Mucosa of gallbladder (tissue), 1 donor: ENCODE data around the gene DNAAF2. TPM values are rescaled to one million over a fixed set of nuclear protein-coding genes. Genes with fewer than 3 reads are reported as not detected.
"Not testable (repeated sequence)": the region's sequence is repeated elsewhere in the genome, so short reads cannot be mapped to it uniquely, and the experiment has no call there.

ENCODE experiments used
- DNase-seq: peaks from one replicate; pipeline ENCODE4 v3.0.0-alpha.2; 2020; ENCODE audit warnings: low spot score
- total RNA-seq: library from RNA; stranded (reverse); gene quantifications from one replicate; pipeline ENCODE4 v1.2.1, GENCODE V29; 2021
- donor health status: DM: no; HTN: no; CAD: no.

DNAAF2 gene
- total RNA-seq, 1 donor from 2014 or later, result 8.4 TPM

DNA sequence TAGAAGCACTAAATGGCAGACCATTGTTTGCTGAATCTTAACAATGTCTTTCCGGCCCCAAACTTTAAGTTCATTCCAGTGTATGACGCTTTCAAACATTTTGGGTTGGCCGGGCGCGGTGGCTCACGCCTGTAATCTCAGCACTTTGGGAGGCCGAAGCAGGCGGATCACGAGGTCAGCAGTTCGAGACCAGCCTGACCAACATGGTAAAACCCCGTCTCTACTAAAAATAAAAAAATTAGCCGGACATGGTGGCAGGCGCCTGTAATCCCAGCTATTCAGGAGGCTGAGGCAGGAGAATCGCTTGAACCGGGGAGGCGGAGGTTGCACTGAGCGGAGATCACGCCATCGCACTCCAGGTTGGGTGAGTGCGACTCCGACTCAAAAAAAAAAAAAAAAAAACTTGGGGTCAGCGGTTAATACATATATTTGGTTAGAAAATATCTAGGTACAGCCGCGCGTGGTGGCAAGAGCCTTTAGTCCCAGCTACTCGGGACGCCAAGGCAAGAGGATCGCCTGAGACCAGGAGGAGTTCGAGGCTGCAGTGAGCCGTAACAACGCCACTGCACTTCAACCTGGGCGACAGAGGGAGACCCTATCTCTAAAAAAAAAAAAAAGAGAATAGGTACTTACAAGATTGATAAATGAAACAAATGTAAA is 49.9 kb downstream of the DNAAF2 start:
- not testable (repeated sequence) for DNase-seq

DNA sequence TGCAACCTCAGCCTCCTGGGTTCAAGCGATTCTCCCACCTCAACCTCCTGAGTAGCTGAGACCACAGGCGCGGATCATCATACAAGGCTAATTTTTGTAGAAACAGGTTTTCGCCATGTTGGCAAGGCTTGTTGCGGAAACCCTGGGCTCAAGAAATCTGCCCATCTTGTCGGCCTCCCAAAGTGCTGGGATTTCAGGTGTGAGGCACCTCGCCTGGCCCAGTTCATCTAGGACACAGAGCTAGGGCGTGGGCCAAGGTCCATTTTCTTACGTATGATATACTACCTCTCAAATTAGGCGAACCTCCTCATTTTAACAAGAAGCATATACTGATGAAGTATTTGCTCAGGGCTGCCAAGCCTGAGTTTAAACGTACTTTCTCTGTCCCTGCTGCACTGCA is 51.0 kb downstream of the DNAAF2 start:
- no peak for DNase-seq

DNA sequence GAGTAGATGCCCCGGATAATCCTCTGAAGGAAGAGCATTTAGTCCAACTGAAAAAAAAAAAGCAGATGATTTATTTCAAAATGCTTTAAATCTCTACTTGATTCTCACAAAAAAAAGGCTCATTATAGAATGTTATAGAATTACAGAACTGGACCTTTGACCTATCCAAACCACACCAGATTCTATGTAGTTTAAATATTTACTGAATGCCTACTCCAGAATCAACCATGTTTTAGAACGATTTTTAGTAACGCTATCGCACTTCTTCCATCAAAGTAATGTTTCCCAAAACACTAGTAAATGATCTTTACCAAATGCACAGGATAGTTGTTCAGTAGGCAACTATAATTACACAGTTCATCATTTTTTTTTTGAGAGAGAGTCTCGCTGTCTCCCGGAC is 51.4 kb downstream of the DNAAF2 start:
- DNase-seq, result no peak

DNA sequence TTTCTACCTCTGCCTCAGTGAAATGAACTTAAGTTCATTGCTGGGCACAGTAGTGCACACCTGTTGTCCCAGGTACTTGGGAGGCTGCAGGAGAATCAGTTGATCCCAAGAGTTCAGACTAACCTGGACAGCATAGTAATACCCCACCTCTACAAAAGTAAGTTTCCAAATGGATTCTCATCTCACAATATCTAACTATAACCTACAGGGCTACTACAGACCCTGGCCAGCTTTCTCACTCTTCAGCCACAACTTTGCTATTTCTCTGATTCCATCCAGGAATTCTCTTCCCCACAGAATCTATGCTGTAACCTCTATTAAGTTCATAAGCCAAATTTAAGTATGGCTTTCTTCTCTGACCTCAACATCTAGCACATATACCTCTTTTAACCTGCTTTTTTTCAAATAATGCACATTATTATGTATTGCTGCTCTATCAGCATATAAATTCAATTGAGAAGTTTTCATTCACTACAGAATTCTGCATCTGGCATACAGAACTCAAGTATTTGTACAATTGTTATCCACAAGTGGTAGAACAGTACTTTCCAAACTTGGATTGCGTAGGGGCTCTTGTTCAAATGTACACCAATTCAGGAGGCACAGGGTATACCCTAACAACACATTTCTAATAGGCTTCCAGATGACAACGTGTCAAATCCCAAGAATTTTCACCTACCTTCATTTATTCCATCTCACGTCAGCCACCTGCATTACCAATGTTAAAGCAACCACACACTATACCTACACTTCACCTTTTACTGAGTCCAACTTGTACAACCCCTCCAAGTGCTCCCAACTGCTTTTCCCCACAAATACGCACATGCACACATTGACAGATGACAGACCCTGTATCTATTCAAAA is 52.7 kb downstream of the DNAAF2 start:
- no peak for DNase-seq

DNA sequence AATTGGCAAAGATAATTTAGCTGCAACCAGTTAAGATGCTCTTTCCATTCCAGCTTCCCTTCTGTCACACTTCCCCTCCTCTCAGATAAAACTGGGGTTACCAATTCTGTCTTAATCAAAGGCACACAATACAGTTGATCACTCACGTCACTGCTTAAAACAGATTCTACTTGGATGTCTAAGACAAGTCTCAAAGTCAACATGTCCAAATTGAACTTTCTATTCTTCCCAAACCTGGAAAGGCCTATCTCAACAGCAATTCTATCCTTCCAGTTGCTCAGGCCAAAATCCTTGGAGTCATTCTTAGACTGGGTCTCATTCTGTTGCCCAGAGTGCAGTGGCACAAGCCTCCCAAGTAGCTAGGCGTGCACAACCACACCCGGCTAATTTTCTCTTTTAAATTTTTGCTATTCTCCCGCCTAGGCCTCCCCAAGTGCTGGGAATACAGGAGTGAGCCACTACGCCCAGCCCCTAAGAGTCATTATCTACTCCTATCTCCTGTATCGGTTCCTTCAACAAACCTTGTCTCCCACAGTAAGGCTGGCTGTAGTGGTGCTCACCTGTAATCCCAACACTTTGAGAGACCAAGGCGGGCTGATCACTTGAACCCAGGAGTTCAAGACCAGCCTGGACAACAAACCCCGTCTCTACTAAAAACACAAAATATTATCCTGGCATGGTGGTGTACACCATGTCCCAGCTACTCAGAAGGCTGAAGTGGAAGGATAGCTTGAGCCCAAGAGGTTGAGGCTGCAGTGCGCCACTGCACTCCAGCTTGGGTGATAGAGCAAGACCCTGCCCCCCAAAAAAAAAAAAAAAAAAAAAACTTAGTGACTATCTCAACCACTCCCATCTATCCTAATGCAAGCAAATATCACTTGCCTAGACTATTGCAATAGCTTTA is 53.6 kb downstream of the DNAAF2 start:
- no peak for DNase-seq

DNA sequence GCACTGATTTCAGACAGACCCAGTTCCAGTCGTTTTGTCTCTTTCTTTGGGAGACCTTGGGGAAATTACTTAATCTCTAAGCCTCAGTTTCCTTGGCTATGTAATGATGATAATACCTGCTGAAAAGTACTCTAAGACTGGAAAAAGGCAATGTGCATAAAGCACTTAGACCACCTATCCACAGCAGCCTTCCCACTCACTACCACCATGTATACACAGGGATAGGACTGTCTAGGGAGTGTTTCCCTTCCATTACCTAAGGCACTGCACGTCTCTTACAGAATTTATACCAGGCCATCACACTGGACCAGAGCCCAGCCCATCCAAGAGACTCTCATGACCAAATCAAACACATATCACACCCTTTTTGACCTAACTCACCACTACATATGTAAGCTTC is 55.2 kb downstream of the DNAAF2 start:
- no peak for DNase-seq

DNA sequence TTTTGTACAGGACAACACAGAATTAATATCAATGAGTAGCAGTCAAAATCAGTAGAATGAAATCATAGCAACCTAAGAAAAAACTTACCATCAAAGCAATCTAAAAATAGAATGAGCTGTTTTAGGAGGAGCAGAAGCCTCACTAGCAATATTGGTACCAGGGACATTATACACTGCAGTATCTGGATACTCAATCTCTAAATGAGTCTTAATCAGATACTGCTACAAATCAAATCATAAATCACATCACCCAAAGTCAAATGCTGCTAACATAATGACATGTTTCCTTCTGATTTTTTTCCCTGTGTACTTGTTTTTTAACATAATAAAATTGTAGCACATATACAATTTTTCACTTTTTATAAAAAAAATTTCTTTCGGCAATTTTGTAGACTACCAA is 56.9 kb downstream of the DNAAF2 start:
- no peak for DNase-seq

Other genes with a start within 250 kb of the DNAAF2 start
- 852 TPM for gene RPS29, start 48.9 kb downstream of the DNAAF2 start, total RNA-seq
- 7.0 TPM for gene LRR1, start 36.3 kb downstream of the DNAAF2 start, total RNA-seq
- gene RPL36AL, start 14.6 kb downstream of the DNAAF2 start, total RNA-seq, result 143 TPM
- 43.0 TPM for gene MGAT2, start 14.4 kb downstream of the DNAAF2 start, total RNA-seq
- gene POLE2, start 53.0 kb upstream of the DNAAF2 start, total RNA-seq, result 1.5 TPM
- gene KLHDC1, start 57.9 kb upstream of the DNAAF2 start, total RNA-seq, result 5.2 TPM
- 71.2 TPM for gene KLHDC2, start 132.9 kb upstream of the DNAAF2 start, total RNA-seq
- gene NEMF, start 217.5 kb upstream of the DNAAF2 start, total RNA-seq, result 62.5 TPM